Esophagus muscularis mucosa (tissue), 4 donors: ENCODE measurements around the gene SETD2. TPM values are rescaled to one million over a fixed set of nuclear protein-coding genes. Genes with fewer than 3 reads are reported as not detected.
"Not testable (repeated sequence)": the region's sequence is repeated elsewhere in the genome, so short reads cannot be mapped to it uniquely, and the experiment has no call there.

ENCODE experiments used
- DNase-seq: peaks from one replicate; pipeline ENCODE4 v3.0.0-alpha.2; 2017; ENCODE audit errors: extremely low spot score
- H3K27ac ChIP-seq, 4 donors: fragments of 200-600 bp; sonication (generic); replicated peaks in 1 of 4; 1 replicate in 3 of 4; 2 replicates in 1 of 4; pipeline ENCODE4 v1.5.1; 2016 to 2019; ENCODE audit warnings: mild to moderate bottlenecking in 1 of 4
- H3K27me3 ChIP-seq, 4 donors: fragments of 200-600 bp; sonication (generic); one replicate each; pipeline versions ENCODE4 v1.5.1 to v1.6.0; 2016 to 2019
- H3K36me3 ChIP-seq, 4 donors: fragments of 200-600 bp; sonication (generic); one replicate each; pipeline ENCODE4 v1.5.1; 2016 to 2019
- H3K4me1 ChIP-seq, 4 donors: fragments of 200-600 bp; sonication (generic); one replicate each; pipeline ENCODE4 v1.5.1; 2016 to 2019
- H3K4me3 ChIP-seq, 4 donors: fragments of 200-600 bp; sonication (generic); 1 replicate in 2 of 4; 2 replicates in 2 of 4; pipeline ENCODE4 v1.5.1; 2016 to 2019; ENCODE audit warnings: mild to moderate bottlenecking in 4 of 4, moderate library complexity in 1 of 4
- H3K9me3 ChIP-seq, 4 donors: fragments of 200-600 bp; sonication (generic); 1 replicate in 3 of 4; 2 replicates in 1 of 4; pipeline ENCODE4 v1.5.1; 2016 to 2019
- CTCF ChIP-seq, 3 experiments: fragments of 200-600 bp in 2 of 3; fragments of 450-650 bp in 1 of 3; sonication (generic) in 2 of 3; IDR thresholded peaks; one replicate each; pipeline ENCODE4 v1.5.1; 2017 to 2019; ENCODE audit warnings: antibody characterized with exemption in 3 of 3, mild to moderate bottlenecking in 2 of 3, moderate library complexity in 1 of 3
- EP300 ChIP-seq: sonication (generic); formaldehyde crosslinking; IDR thresholded peaks from one replicate; pipeline ENCODE4 v1.6.1; 2017; ENCODE audit warnings: antibody characterized with exemption
- POLR2A ChIP-seq: fragments of 450-650 bp; IDR thresholded peaks from one replicate; pipeline ENCODE4 v1.6.1; 2017; ENCODE audit warnings: antibody characterized with exemption, moderate library complexity, mild to moderate bottlenecking, low read depth
- POLR2AphosphoS5 ChIP-seq, 2 donors: sonication (generic); formaldehyde crosslinking; IDR thresholded peaks; one replicate each; pipeline ENCODE4 v1.6.1; 2017; ENCODE audit warnings: antibody characterized with exemption in 2 of 2
- WGBS: methylation state at CpG from one replicate; pipeline ENCODE4 v1.1.5; 2018; 5-methylcytosine and 5-hydroxymethylcytosine counted together
- intact Hi-C: fragments of 100-400 bp; cut with DNase I; formaldehyde crosslinking; loops from one replicate; pipeline ENCODE4 v1.15.1; 2023
- total RNA-seq, 4 donors: library from RNA; depleted of rRNA; stranded (reverse); fragments of >200 nt; gene quantifications; one replicate each; pipeline versions ENCODE4 v1.1.0 to v1.2.1, GENCODE V29; 2016

SETD2 gene
- total RNA-seq, 4 donors from 2014 or later: 52.2 to 66.4 (median 56.8) TPM

DNA sequence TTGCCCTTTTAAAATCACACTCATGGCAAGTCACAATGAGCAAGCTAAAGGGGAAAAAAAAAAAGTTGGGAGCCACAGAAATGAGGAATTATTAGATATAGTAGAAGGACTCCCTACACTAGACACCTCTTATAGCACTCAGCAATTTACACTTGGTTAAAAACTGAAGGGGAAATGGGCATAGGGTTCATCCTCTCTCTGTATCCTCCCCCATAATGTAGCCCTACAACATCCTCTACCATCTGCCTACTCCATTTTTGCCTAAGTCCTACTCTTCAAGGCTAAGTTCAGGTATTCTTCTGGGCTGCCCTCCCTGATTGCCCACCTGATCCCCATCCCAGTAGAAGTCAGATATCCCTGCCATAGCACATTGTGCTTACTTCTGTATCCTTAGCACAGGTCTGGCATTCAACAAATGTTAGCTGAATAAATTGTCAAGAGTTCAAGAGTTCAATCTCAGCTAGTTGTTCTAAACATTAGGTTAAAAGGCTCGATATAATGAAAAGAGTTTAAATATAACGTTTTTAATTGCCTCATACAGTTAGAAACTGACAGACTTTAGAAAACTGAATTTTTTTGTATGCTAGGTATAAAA, 14.5 kb downstream of the SETD2 start:
- Histone ChIP-seq H3K27me3 (no peaks in the 10 kb centered on the region), H3K36me3 (no peaks in the 10 kb centered on the region), H3K27ac (no peak overlapping the region), H3K4me3 (no peak overlapping the region), H3K4me1 (peaks cover 16 to 69% (median 58%) of the 10 kb centered on the region in 4 donors), H3K9me3 (no peaks in the 10 kb centered on the region)
- intact Hi-C loops: no loop called here
- 17% methylated on average over 2 of the region's 2 CpGs for WGBS
- no peak for TF ChIP-seq EP300
- DNase-seq: no peak

DNA sequence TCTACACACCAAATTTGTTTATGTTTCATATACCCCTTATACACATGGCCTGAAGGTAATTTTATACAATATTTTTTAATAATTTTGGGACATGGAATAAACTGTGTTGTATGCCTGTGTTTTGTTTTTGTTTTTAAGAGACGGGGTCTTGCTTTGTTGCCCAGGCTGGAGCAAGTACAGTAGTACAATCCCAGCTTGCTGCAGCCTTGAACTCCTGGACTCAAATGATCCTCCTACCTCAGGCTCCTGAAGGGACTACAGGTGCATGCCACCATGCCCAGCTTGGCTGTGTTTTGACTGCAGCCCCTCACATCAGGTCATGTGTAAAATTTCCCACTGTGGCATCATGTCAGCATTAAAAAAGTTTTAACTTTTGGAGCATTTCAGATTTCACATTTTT, 18.6 kb downstream of the SETD2 start:
- Histone ChIP-seq H3K4me1 (peaks cover 40 to 72% (median 67%) of the 10 kb centered on the region in 4 donors), H3K4me3 (no peak overlapping the region), H3K27me3 (no peaks in the 10 kb centered on the region), H3K9me3 (no peaks in the 10 kb centered on the region), H3K36me3 (no peaks in the 10 kb centered on the region), H3K27ac (no peak overlapping the region)
- 100% methylated on average over 1 of the region's 1 CpG for WGBS
- DNase-seq: no peak
- TF ChIP-seq POLR2AphosphoS5 (IDR thresholded peaks at IDR 0.05) (no peak), EP300 (no peak), POLR2A (no peak), CTCF (IDR thresholded peaks at IDR 0.05) (no peak)
- intact Hi-C loops: no loop called here

DNA sequence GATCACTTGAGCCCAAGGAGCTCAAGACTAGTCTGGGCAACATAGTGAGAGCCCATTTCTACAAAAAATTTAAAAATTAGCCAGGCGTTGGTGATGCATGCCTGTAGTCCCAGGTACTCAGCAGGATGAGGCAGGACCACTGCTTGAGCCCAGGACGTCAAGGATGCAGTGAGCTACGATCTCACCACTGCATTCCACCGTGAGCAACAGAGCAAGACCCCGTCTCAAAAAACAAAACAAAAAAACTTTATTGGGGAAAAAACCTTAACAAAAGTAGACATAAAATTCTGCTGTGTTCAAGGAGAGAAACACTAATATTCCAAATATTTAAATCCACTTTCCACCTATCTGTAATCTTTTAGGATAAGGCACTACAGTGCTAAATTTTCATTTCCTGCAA, 20.8 kb downstream of the SETD2 start:
- no peak overlapping the region for H3K27ac ChIP-seq
- no peaks in the 10 kb centered on the region for H3K27me3 ChIP-seq
- intact Hi-C loops: no loop called here
- no peaks in the 10 kb centered on the region for H3K36me3 ChIP-seq
- no peak for DNase-seq
- H3K4me1 ChIP-seq: peaks cover 39 to 63% (median 59%) of the 10 kb centered on the region in 4 donors
- no peak overlapping the region for H3K4me3 ChIP-seq
- 90% methylated on average over 5 of the region's 5 CpGs for WGBS
- H3K9me3 ChIP-seq: no peaks in the 10 kb centered on the region
- TF ChIP-seq EP300: no peak
- no peak for TF ChIP-seq POLR2A
- TF ChIP-seq POLR2AphosphoS5 (IDR thresholded peaks at IDR 0.05): no peak
- no peak for TF ChIP-seq CTCF (IDR thresholded peaks at IDR 0.05)

- 84% methylated on average over 7 of the region's 7 CpGs for WGBS
- H3K4me1 ChIP-seq: peaks cover 39 to 63% (median 59%) of the 10 kb centered on the region in 4 donors
Observed at GRCh38 chr3:47142536-47142935, 21.4 kb downstream of the SETD2 start.

GRCh38 chr3:47140973-47141461, 22.9 kb downstream of the SETD2 start:
- DNase-seq, H3K36me3 ChIP-seq, H3K27ac ChIP-seq, H3K27me3 ChIP-seq, H3K9me3 ChIP-seq, H3K4me3 ChIP-seq, intact Hi-C loops: not testable (repeated sequence)
- 93% methylated on average over 3 of the region's 3 CpGs for WGBS
- peaks cover 48 to 69% (median 66%) of the 10 kb centered on the region in 4 donors for H3K4me1 ChIP-seq

More at GRCh38 chr3:47142536-47142935, 21.4 kb downstream of the SETD2 start:
- H3K4me3 ChIP-seq, H3K27ac ChIP-seq, intact Hi-C loops, H3K36me3 ChIP-seq, DNase-seq, H3K27me3 ChIP-seq, H3K9me3 ChIP-seq: not testable (repeated sequence)

DNA sequence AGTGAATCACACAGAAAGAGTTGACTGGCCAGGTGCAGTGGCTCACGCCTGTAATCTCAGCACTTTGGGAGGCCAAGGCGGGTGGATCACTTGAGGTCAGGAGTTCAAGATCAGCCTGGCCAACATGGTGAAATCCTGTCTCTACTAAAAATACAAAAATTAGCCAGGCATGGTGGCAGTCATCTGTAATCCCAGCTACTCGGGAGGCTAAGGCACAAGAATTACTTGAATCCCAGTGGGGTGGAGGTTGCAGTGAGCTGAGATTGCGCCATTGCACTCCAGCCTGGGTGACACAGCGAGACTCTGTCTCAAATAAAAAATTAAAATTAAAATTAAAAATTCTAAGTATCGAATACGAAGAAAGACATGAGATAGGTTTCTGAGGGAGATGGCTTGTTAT, 23.4 kb downstream of the SETD2 start:
- H3K36me3 ChIP-seq, H3K4me3 ChIP-seq, H3K27me3 ChIP-seq, DNase-seq, H3K27ac ChIP-seq, H3K9me3 ChIP-seq, intact Hi-C loops: not testable (repeated sequence)
- H3K4me1 ChIP-seq: peaks cover 47 to 71% (median 67%) of the 10 kb centered on the region in 4 donors
- 84% methylated on average over 7 of the region's 7 CpGs for WGBS

DNA sequence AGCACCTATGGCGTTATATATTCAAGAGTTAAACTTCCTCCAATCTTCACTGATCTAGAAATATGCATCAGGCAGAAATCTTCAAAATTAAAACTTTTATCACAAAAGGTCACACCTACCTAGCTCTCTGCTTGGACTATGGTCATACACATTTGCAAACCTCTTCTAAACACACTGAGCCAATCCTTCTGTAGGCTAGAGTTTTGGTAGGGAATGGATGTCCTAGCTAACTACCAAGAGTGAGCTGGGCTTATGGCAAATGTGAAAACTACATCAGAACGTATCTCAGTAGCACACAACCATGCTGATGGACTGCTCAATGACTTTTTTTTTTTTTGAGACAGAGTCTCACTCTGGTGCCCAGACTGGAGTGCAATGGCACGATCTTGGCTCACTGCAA, 29.6 kb downstream of the SETD2 start:
- no peaks in the 10 kb centered on the region for H3K9me3 ChIP-seq
- H3K27ac ChIP-seq: no peak overlapping the region
- 81% methylated on average over 3 of the region's 3 CpGs for WGBS
- H3K36me3 ChIP-seq: no peaks in the 10 kb centered on the region
- H3K4me1 ChIP-seq: peaks cover 29 to 53% (median 41%) of the 10 kb centered on the region in 4 donors
- TF ChIP-seq CTCF (IDR thresholded peaks at IDR 0.05) (no peak), EP300 (no peak), POLR2AphosphoS5 (IDR thresholded peaks at IDR 0.05) (no peak), POLR2A (no peak)
- no peak for DNase-seq
- H3K27me3 ChIP-seq: no peaks in the 10 kb centered on the region
- H3K4me3 ChIP-seq: no peak overlapping the region
- intact Hi-C loops: no loop called here
